Measurements from ENCODE around the gene NPPC. TPM values are rescaled to one million over a fixed set of nuclear protein-coding genes. Genes with fewer than 3 reads are reported as not detected.

The NPPC gene
- total and polyA plus RNA-seq, 7 donors = 0.29 to 26.9 (median 0.88) TPM; not detected in 1

DNA sequence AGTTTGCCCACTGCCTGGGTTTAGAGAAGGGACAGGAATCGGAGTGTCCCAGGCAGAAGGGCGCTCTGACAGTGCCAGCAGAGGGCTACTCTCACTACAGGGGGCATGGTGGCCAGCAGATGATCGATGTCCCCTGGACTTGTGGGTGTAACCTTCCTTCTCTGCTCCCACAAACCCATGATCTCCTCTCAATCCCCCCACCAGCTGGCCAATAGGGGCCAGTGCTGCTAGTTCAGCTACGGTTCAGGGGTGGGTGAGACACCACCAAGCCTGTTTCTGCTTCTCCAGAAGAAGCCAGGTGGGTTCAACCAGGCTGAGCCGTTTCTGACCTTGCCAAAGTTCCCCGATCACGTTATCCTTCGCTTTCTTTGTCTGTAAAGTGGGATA, 1.3 kb downstream of the NPPC start:
- peaks cover 0 to 79% (median 13%) of the 10 kb centered on the region in 3 donors for H3K27me3 ChIP-seq (ENCODE audit: insufficient read depth in 3 of 3, low read length in 2 of 3)
- intact Hi-C loops (cut with DNase I) = loop anchor here (1.0 to 10.0 kb wide), 6 partner anchors 214 to 597 kb away; partner anchors contain the start of gene PRSS56 (in 1 of the 2)
- TF ChIP-seq, protein P1, sequence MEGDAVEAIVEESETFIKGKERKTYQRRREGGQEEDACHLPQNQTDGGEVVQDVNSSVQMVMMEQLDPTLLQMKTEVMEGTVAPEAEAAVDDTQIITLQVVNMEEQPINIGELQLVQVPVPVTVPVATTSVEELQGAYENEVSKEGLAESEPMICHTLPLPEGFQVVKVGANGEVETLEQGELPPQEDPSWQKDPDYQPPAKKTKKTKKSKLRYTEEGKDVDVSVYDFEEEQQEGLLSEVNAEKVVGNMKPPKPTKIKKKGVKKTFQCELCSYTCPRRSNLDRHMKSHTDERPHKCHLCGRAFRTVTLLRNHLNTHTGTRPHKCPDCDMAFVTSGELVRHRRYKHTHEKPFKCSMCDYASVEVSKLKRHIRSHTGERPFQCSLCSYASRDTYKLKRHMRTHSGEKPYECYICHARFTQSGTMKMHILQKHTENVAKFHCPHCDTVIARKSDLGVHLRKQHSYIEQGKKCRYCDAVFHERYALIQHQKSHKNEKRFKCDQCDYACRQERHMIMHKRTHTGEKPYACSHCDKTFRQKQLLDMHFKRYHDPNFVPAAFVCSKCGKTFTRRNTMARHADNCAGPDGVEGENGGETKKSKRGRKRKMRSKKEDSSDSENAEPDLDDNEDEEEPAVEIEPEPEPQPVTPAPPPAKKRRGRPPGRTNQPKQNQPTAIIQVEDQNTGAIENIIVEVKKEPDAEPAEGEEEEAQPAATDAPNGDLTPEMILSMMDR (IDR thresholded peaks at IDR 0.05) = no peak
- peak overlapping the region; percentile 63 for H3K4me3 ChIP-seq
- H3K9me3 ChIP-seq = no peaks in the 10 kb centered on the region
- H3K4me1 ChIP-seq = peaks cover 22% of the 10 kb centered on the region
- no peak for DNase-seq
- H3K27ac ChIP-seq = no peak overlapping the region
- H3K36me3 ChIP-seq (ENCODE audit: insufficient read depth in 1 of 2, low read depth in 1 of 2) = no peaks in the 10 kb centered on the region
- 24 to 34% (median 29%) methylated on average over 8 of the region's 8 CpGs for WGBS, 3 donors
- ATAC-seq = peak in 2 of 4 donors; percentile 13 to 15

DNA sequence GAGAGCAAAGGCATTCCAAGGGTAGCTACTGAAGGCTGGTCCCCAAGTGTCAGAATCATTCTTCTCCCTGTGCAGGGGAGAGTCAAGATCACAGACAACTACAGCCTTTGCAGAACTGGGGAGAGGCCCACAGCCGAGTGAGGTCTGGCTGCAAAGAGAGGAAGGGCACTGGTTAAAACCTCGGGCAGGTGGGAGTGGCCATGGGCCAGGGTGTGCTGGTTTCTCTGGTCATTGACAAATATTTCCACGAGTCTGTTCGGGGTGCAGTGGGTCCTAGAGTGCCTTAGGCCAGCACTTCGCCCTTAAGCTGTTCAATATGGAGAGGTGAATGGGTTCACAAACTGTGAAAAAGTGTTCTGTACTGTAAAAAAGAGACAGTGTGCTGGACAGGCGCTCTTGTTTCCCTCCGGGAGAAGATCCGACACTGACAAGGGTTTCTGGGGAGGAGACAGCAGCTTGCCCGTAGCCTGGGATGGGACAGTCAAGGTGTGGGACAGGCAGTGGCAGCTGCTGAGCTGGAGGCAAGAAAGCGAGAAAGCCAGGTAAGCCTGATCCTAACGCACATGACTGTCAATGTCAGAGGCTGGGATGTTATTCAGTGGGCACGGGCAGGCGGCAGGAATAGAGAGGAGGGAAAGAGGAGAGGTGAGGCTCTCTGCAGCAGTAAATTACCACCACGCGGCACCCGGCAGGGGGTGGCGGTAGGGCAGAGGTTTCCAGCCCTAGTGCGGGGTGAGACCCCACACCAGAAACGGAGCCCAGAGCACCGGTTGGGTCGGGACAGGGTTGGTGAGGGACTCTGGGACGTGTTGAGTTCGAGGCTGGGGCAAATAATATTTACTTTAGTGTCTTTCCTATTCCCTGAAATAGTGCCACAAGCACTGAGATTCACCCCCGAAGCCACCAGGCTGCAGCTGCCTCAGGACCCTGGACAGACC, 2.0 kb downstream of the NPPC start:
- Histone ChIP-seq H3K4me1 (peaks cover 22% of the 10 kb centered on the region), H3K27ac (no peak overlapping the region), H3K27me3 (ENCODE audit: insufficient read depth in 3 of 3, low read length in 2 of 3) (peaks cover 0 to 79% (median 13%) of the 10 kb centered on the region in 3 donors), H3K4me3 (no peak overlapping the region), H3K36me3 (ENCODE audit: insufficient read depth in 1 of 2, low read depth in 1 of 2) (no peaks in the 10 kb centered on the region), H3K9me3 (no peaks in the 10 kb centered on the region)
- DNase-seq (no peak), ATAC-seq (no peak)
- 54 to 74% (median 61%) methylated on average over 24 of the region's 24 CpGs for WGBS, 3 donors
- TF ChIP-seq, protein P1 (IDR thresholded peaks at IDR 0.05) = no peak
- intact Hi-C loops (cut with DNase I) = loop anchor here (2.0 to 10.0 kb wide), 3 partner anchors 215 to 598 kb away; partner anchors contain the start of gene PRSS56 (in 1 of the 2)

DNA sequence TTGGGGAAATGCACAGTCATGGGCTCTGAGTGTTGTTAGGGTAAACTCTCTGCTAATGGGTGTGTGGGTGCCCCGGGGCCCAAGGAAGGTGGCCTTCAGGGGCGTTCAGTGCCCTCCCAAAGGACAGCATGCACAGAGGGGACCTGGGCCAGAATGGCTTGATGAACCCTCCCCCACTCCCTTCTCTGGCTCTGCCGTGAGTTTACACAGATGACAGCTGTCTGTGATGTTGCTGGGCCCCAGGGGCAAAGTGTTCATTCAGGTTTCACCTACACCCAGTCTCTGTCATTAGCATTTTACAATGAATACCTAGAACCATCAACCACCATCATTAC, 3.2 kb downstream of the NPPC start:
- 49 to 77% (median 71%) methylated on average over 3 of the region's 3 CpGs for WGBS, 3 donors
- Histone ChIP-seq H3K27ac (no peak overlapping the region), H3K36me3 (ENCODE audit: insufficient read depth in 1 of 2, low read depth in 1 of 2) (no peaks in the 10 kb centered on the region), H3K4me3 (no peak overlapping the region), H3K4me1 (peaks cover 22% of the 10 kb centered on the region), H3K27me3 (ENCODE audit: insufficient read depth in 3 of 3, low read length in 2 of 3) (peaks cover 0 to 67% (median 13%) of the 10 kb centered on the region in 3 donors), H3K9me3 (no peaks in the 10 kb centered on the region)
- TF ChIP-seq, protein P1 (IDR thresholded peaks at IDR 0.05) = no peak
- intact Hi-C loops (cut with DNase I) = loop anchor here (5.0 to 10.0 kb wide), 2 partner anchors 592 to 599 kb away; partner anchors contain the start of gene PRSS56 (in 1 of the 2)
- DNase-seq (no peak), ATAC-seq (no peak)

GRCh38 chr2:231922311-231923009, 3.7 kb downstream of the NPPC start:
- peaks cover 0 to 61% (median 13%) of the 10 kb centered on the region in 3 donors for H3K27me3 ChIP-seq (ENCODE audit: insufficient read depth in 3 of 3, low read length in 2 of 3)
- ATAC-seq (no peak), DNase-seq (no peak)
- H3K36me3 ChIP-seq (ENCODE audit: insufficient read depth in 1 of 2, low read depth in 1 of 2) = no peaks in the 10 kb centered on the region
- 46 to 74% (median 53%) methylated on average over 15 of the region's 15 CpGs for WGBS, 3 donors
- H3K4me3 ChIP-seq = no peak overlapping the region
- intact Hi-C loops (cut with DNase I) = loop anchor here (5.0 to 10.0 kb wide), 2 partner anchors 592 to 600 kb away; partner anchors contain the start of gene PRSS56 (in 1 of the 2)
- TF ChIP-seq, protein P1 (IDR thresholded peaks at IDR 0.05) = no peak
- H3K4me1 ChIP-seq = peaks cover 22% of the 10 kb centered on the region
- H3K9me3 ChIP-seq = no peaks in the 10 kb centered on the region
- H3K27ac ChIP-seq = no peak overlapping the region

All from psoas muscle (tissue), 8 donors.